Erythroblast (primary cell): ENCODE measurements around the gene SLC25A13.

Experiments used
- GATA1 ChIP-seq: IDR thresholded peaks from 2 replicates; pipeline ENCODE4 v1.6.1; 2011; ENCODE audit warnings: low read depth, mild to moderate bottlenecking, control low read depth, low read length, moderate library complexity
- POLR2A ChIP-seq: IDR thresholded peaks from 2 replicates; pipeline ENCODE4 v1.6.1; 2011; ENCODE audit warnings: mild to moderate bottlenecking, low read length

- TF ChIP-seq POLR2A (no peak), GATA1 (no peak)
These were observed 137.1 kb downstream of the SLC25A13 start for GRCh38 chr7:96184783-96185182.
